ENCODE data around the gene COL3A1.

The COL3A1 gene

DNA sequence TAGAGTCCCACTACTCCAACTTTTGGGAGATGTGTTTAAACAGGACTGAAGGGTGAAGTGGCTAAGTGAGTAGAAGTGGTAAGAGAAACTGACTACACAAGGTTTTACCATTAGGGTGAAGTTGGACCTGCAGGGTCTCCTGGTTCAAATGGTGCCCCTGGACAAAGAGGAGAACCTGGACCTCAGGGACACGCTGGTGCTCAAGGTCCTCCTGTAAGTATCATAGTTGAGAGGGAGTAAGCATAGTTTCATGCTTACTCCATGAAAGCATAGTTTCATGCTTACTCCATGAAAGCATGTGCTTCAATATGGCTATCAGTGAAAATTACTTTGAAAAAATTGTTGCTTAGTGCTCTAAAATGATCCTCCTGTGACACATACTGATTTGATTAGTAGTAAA, 19.1 kb downstream of the COL3A1 start:
- Histone ChIP-seq H3K27me3 (ENCODE audit: control insufficient read depth, insufficient read depth, low read length) (no peaks in the 10 kb centered on the region), H3K9me3 (ENCODE audit: control insufficient read depth, insufficient read depth, low read length) (no peaks in the 10 kb centered on the region), H3K36me3 (ENCODE audit: control insufficient read depth, insufficient read depth, low read length) (no peaks in the 10 kb centered on the region), H3K4me3 (ENCODE audit: low read length) (no peak overlapping the region), H3K27ac (ENCODE audit: low read length) (no peak overlapping the region), H3K4me1 (ENCODE audit: control insufficient read depth, insufficient read depth, low read length) (no peaks in the 10 kb centered on the region)
- WGBS (ENCODE audit: insufficient coverage, insufficient read length) = no CpG with 5 or more reads among the region's 1 CpG
- DNase-seq (ENCODE audit: low read depth, low spot score) = no peak

DNA sequence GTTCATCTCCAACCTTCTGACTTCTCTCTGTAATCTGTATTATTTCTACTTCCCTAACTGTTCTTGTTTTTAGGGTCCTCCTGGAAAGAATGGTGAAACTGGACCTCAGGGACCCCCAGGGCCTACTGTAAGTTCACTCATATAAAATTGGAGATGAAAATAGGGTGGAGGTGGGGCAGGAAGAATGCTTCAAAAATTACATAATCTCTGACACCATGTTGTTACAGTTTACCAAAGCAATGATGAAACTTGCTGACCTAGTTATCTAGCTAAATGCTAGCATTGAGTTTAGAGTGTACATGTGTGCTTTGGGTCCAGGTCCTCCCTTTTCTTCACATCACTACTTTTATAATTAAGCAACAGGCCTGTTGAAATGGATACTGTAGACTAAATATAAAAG, 23.1 kb downstream of the COL3A1 start:
- Histone ChIP-seq H3K27ac (ENCODE audit: low read length) (no peak overlapping the region), H3K36me3 (ENCODE audit: control insufficient read depth, insufficient read depth, low read length) (no peaks in the 10 kb centered on the region), H3K9me3 (ENCODE audit: control insufficient read depth, insufficient read depth, low read length) (no peaks in the 10 kb centered on the region), H3K4me1 (ENCODE audit: control insufficient read depth, insufficient read depth, low read length) (no peaks in the 10 kb centered on the region), H3K4me3 (ENCODE audit: low read length) (no peak overlapping the region), H3K27me3 (ENCODE audit: control insufficient read depth, insufficient read depth, low read length) (no peaks in the 10 kb centered on the region)
- DNase-seq (ENCODE audit: low read depth, low spot score) = no peak

DNA sequence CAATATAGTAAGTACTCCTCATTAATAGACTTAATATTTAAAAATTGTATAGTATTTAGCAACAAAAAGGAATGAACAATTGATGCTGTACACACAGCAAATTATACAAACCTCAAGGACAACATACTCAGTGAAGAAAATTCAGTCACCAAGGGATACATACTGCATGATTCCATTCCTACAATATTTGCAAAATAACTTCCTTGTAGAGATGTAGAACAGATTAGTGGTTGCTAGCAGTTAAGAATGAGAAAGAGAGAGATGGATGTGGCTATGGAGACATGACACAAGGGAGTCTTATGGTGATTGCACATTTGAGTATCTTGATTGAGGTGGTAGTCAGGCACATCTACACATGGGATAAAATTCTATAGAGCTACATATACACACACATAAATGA, 26.0 kb downstream of the COL3A1 start:
- DNase-seq (ENCODE audit: low read depth, low spot score) = no peak
- H3K4me3 ChIP-seq (ENCODE audit: low read length) = no peak overlapping the region
- no peaks in the 10 kb centered on the region for H3K27me3 ChIP-seq (ENCODE audit: control insufficient read depth, insufficient read depth, low read length)
- H3K4me1 ChIP-seq (ENCODE audit: control insufficient read depth, insufficient read depth, low read length) = no peaks in the 10 kb centered on the region
- no peaks in the 10 kb centered on the region for H3K36me3 ChIP-seq (ENCODE audit: control insufficient read depth, insufficient read depth, low read length)
- no peak overlapping the region for H3K27ac ChIP-seq (ENCODE audit: low read length)
- H3K9me3 ChIP-seq (ENCODE audit: control insufficient read depth, insufficient read depth, low read length) = no peaks in the 10 kb centered on the region

DNA sequence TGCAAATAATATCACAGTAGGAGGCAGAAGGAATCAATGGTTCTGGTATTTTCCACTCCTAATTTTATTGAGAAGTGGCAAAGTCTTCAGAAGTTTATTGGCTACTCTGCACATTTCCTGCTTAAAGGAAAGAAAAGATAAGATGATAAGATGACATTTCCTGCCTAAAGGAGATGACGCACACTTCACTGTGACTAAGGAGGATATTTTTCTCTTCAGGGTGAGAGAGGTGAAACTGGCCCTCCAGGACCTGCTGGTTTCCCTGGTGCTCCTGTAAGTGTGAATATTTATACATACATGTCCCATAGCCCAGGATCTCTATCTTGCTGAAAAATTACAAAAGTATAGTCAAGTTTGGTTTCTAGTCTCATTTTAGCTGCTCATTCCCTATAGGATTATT, 27.9 kb downstream of the COL3A1 start:
- WGBS (ENCODE audit: insufficient coverage, insufficient read length) = no CpG with 5 or more reads among the region's 1 CpG
- no peak overlapping the region for H3K27ac ChIP-seq (ENCODE audit: low read length)
- no peaks in the 10 kb centered on the region for H3K27me3 ChIP-seq (ENCODE audit: control insufficient read depth, insufficient read depth, low read length)
- no peaks in the 10 kb centered on the region for H3K36me3 ChIP-seq (ENCODE audit: control insufficient read depth, insufficient read depth, low read length)
- DNase-seq (ENCODE audit: low read depth, low spot score) = no peak
- H3K4me1 ChIP-seq (ENCODE audit: control insufficient read depth, insufficient read depth, low read length) = no peaks in the 10 kb centered on the region
- no peak overlapping the region for H3K4me3 ChIP-seq (ENCODE audit: low read length)
- H3K9me3 ChIP-seq (ENCODE audit: control insufficient read depth, insufficient read depth, low read length) = no peaks in the 10 kb centered on the region

DNA sequence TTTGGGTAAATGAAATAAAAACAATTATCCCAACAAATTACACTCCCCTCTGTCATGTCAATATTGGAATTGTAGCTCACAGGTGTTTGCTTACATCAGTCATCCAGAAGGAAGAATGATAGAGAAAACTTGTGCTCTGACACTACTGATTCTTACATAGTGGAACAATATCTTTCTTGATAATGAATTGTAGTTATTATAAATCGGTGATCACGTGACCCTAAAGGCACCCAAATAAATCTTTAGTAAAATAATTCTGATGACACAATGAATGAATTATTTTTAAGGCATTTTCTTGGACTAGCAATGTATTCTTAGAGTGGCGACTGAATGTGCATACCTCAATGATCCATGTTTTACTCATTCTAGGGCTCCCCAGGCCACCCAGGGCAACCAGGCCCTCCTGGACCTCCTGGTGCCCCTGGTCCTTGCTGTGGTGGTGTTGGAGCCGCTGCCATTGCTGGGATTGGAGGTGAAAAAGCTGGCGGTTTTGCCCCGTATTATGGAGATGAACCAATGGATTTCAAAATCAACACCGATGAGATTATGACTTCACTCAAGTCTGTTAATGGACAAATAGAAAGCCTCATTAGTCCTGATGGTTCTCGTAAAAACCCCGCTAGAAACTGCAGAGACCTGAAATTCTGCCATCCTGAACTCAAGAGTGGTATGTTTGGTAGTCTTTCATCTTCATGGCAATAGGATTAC, 34.5 kb downstream of the COL3A1 start:
- no peaks in the 10 kb centered on the region for H3K4me1 ChIP-seq (ENCODE audit: control insufficient read depth, insufficient read depth, low read length)
- H3K9me3 ChIP-seq (ENCODE audit: control insufficient read depth, insufficient read depth, low read length) = no peaks in the 10 kb centered on the region
- no peaks in the 10 kb centered on the region for H3K36me3 ChIP-seq (ENCODE audit: control insufficient read depth, insufficient read depth, low read length)
- H3K27ac ChIP-seq (ENCODE audit: low read length) = no peak overlapping the region
- no CpG with 5 or more reads among the region's 9 CpGs for WGBS (ENCODE audit: insufficient coverage, insufficient read length)
- no peak overlapping the region for H3K4me3 ChIP-seq (ENCODE audit: low read length)
- no peak for DNase-seq (ENCODE audit: low read depth, low spot score)
- H3K27me3 ChIP-seq (ENCODE audit: control insufficient read depth, insufficient read depth, low read length) = no peaks in the 10 kb centered on the region

DNA sequence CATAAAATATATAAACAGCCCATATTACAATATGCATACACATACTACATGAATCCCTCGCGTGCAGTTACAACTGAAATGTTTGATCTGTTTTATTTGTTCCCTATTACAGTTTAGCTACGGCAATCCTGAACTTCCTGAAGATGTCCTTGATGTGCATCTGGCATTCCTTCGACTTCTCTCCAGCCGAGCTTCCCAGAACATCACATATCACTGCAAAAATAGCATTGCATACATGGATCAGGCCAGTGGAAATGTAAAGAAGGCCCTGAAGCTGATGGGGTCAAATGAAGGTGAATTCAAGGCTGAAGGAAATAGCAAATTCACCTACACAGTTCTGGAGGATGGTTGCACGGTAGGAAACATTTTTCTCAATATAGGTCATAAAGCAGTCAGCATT, 36.4 kb downstream of the COL3A1 start:
- no peak overlapping the region for H3K27ac ChIP-seq (ENCODE audit: low read length)
- 100% methylated on average over 2 of the region's 6 CpGs for WGBS (ENCODE audit: insufficient coverage, insufficient read length)

DNA sequence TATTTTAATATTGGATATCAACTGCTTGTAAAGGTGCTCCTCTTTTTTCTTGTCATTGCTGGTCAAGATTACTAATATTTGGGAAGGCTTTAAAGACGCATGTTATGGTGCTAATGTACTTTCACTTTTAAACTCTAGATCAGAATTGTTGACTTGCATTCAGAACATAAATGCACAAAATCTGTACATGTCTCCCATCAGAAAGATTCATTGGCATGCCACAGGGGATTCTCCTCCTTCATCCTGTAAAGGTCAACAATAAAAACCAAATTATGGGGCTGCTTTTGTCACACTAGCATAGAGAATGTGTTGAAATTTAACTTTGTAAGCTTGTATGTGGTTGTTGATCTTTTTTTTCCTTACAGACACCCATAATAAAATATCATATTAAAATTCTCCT, 38.2 kb downstream of the COL3A1 start:
- no peak for DNase-seq (ENCODE audit: low read depth, low spot score)
- no CpG with 5 or more reads among the region's 1 CpG for WGBS (ENCODE audit: insufficient coverage, insufficient read length)
- H3K27ac ChIP-seq (ENCODE audit: low read length) = no peak overlapping the region
- H3K27me3 ChIP-seq (ENCODE audit: control insufficient read depth, insufficient read depth, low read length) = no peaks in the 10 kb centered on the region
- H3K9me3 ChIP-seq (ENCODE audit: control insufficient read depth, insufficient read depth, low read length) = no peaks in the 10 kb centered on the region
- H3K36me3 ChIP-seq (ENCODE audit: control insufficient read depth, insufficient read depth, low read length) = no peaks in the 10 kb centered on the region
- H3K4me3 ChIP-seq (ENCODE audit: low read length) = no peak overlapping the region
- no peaks in the 10 kb centered on the region for H3K4me1 ChIP-seq (ENCODE audit: control insufficient read depth, insufficient read depth, low read length)

More for the DNA sequence above, 36.4 kb downstream of the COL3A1 start:
- Histone ChIP-seq H3K9me3 (ENCODE audit: control insufficient read depth, insufficient read depth, low read length) (no peaks in the 10 kb centered on the region), H3K4me1 (ENCODE audit: control insufficient read depth, insufficient read depth, low read length) (no peaks in the 10 kb centered on the region), H3K27me3 (ENCODE audit: control insufficient read depth, insufficient read depth, low read length) (no peaks in the 10 kb centered on the region), H3K4me3 (ENCODE audit: low read length) (no peak overlapping the region), H3K36me3 (ENCODE audit: control insufficient read depth, insufficient read depth, low read length) (no peaks in the 10 kb centered on the region)
- no peak for DNase-seq (ENCODE audit: low read depth, low spot score)

DNA sequence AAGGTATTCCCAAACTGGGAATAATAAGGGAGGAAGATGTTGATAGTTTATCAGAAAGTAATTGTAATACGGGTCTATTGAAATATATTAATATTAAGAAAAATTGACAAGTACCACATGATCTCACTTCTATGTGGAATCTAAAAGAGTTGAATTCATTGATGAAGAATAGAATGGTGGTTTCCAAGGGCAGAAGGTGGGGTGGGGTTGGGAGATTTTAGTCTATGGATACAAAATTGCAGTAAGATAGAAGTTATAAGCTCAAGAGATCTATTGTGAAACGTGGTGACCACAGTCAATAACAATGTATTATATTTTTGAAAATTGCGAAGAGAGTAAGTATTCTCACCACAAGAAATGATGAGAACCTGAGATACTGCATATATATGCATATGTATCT, 38.9 kb downstream of the COL3A1 start:
- Histone ChIP-seq H3K36me3 (ENCODE audit: control insufficient read depth, insufficient read depth, low read length) (no peaks in the 10 kb centered on the region), H3K9me3 (ENCODE audit: control insufficient read depth, insufficient read depth, low read length) (no peaks in the 10 kb centered on the region), H3K27me3 (ENCODE audit: control insufficient read depth, insufficient read depth, low read length) (no peaks in the 10 kb centered on the region), H3K4me1 (ENCODE audit: control insufficient read depth, insufficient read depth, low read length) (no peaks in the 10 kb centered on the region), H3K4me3 (ENCODE audit: low read length) (no peak overlapping the region), H3K27ac (ENCODE audit: low read length) (no peak overlapping the region)
- WGBS (ENCODE audit: insufficient coverage, insufficient read length) = no CpG with 5 or more reads among the region's 3 CpGs
- DNase-seq (ENCODE audit: low read depth, low spot score) = no peak

DNA sequence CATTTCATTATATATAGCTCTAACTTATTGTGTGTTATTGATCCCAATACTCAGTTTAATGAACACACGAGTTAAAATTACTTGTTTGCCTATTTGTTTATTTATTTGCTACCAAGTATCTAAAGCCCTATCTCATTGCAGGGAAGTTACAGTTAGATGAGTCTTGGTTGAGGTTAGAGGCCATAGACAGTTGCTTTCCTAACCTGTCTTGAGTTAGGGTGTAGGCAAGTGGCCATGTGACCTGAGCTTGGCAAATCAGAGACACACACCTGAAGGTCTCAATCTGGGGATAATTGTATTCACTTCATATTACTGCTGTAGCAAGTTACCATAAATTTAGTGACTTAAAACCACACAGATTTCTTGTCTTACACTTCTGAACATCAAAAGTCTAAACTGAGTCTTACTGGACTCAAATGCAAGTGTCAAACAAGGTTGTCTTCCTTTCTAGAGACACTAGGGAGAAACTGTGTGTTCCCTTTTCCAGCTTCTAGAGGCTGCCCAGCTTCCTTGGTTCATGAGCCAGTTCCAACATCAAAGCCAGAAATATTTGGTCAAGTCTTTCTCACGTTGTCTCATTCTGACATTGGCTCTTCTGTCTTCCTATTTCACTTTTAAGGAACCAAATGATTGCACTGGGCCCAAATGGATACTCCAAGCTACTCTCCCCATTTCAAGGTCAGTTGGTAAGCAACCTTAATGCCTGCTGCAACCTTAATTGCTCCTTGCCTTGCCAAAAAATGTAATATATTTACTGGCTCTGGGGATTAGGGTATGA, 39.7 kb downstream of the COL3A1 start:
- Histone ChIP-seq H3K27ac (ENCODE audit: low read length) (no peak overlapping the region), H3K27me3 (ENCODE audit: control insufficient read depth, insufficient read depth, low read length) (no peaks in the 10 kb centered on the region), H3K9me3 (ENCODE audit: control insufficient read depth, insufficient read depth, low read length) (no peaks in the 10 kb centered on the region), H3K4me3 (ENCODE audit: low read length) (no peak overlapping the region), H3K4me1 (ENCODE audit: control insufficient read depth, insufficient read depth, low read length) (no peaks in the 10 kb centered on the region), H3K36me3 (ENCODE audit: control insufficient read depth, insufficient read depth, low read length) (no peaks in the 10 kb centered on the region)
- WGBS (ENCODE audit: insufficient coverage, insufficient read length) = no CpG with 5 or more reads among the region's 2 CpGs
- no peak for DNase-seq (ENCODE audit: low read depth, low spot score)

DNA sequence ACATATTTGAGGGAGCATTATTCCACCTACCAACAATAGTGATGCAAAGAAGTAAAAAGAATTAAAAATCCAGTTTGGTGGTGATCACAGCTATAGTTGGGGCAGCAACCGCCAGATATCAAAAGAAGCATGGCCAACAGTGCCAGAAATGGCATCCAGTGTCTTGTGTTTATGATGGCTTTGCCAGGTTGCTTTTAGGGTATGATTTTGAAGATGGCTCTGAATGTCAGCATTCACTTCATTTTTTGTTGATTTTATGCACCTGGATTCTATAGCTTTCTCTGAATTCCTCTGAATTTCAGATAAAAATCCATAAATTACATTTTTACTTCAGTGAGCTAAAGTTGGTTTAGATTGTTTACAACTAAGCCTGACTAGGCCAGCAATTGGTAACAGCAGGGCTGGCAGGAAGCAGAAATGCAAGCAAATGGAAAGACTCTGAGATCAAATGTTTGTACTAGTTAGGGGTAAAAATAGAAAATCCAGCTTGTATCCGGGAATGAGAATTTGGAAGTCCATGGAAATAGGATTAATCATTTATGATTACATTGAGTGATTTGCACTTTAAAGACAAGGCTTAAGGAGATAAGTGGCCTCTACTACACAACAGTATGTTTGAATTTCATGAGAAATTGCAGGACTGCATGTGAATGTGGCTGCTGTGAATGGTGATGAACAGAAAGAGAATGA, 40.4 kb downstream of the COL3A1 start:
- Histone ChIP-seq H3K9me3 (ENCODE audit: control insufficient read depth, insufficient read depth, low read length) (no peaks in the 10 kb centered on the region), H3K4me1 (ENCODE audit: control insufficient read depth, insufficient read depth, low read length) (no peaks in the 10 kb centered on the region), H3K36me3 (ENCODE audit: control insufficient read depth, insufficient read depth, low read length) (no peaks in the 10 kb centered on the region), H3K27ac (ENCODE audit: low read length) (no peak overlapping the region), H3K4me3 (ENCODE audit: low read length) (no peak overlapping the region), H3K27me3 (ENCODE audit: control insufficient read depth, insufficient read depth, low read length) (no peaks in the 10 kb centered on the region)
- DNase-seq (ENCODE audit: low read depth, low spot score) = no peak
- no CpG with 5 or more reads among the region's 2 CpGs for WGBS (ENCODE audit: insufficient coverage, insufficient read length)

Data from iPS DF 6.9 (cell line).